ENCODE data around the gene MEGF8.

The MEGF8 gene

DNA sequence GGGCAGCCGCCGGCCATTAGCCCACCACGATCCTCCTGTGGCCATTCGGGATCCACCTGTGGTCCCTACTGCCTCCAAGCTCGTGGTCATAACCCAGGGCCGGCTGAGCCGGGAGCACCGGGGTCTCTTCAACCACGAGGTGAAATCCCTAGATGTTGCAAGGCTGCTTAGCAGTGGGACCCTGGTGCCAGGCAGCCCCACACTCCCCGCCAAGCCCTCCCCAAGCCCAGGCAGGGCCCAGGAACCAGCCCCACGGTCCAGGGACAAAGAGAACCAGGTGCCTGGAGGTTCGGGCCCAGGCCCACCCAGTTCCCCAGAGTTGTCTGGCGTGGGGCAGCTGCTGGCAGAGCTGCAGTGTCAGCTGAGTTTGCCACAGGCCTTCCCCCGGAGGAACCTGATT is 15.7 kb upstream of the MEGF8 start:
- Histone ChIP-seq H4K20me1 (ENCODE audit: low read depth, low read length) (no peaks in the 10 kb centered on the region), H2AFZ (ENCODE audit: low read depth, low read length, severe bottlenecking) (no peak overlapping the region), H3K4me3 (ENCODE audit: insufficient read depth, low read length, poor library complexity, severe bottlenecking) (no peak overlapping the region), H3K36me3 (ENCODE audit: low read length) (no peaks in the 10 kb centered on the region), H3K79me2 (ENCODE audit: insufficient read depth, low read length) (no peaks in the 10 kb centered on the region), H3K9ac (ENCODE audit: low read length) (no peak overlapping the region), H3K9me2 (replicated peaks; ENCODE audit: insufficient read depth, low read length) (no peaks in the 10 kb centered on the region), H3K27me3 (ENCODE audit: low read length) (no peaks in the 10 kb centered on the region), H3K4me2 (ENCODE audit: low read depth, low read length, poor library complexity, severe bottlenecking) (no peak overlapping the region), H3K27ac (ENCODE audit: low read depth, low read length) (no peak overlapping the region), H3F3A (ENCODE audit: insufficient read depth) (no peaks in the 10 kb centered on the region), H3K9me3 (ENCODE audit: insufficient read depth, low read length) (no peaks in the 10 kb centered on the region)
- TF ChIP-seq EZH2phosphoT487 (conservative IDR thresholded peaks at IDR 0.05; ENCODE audit: low read length), result no peak
- TF ChIP-seq, protein P1, sequence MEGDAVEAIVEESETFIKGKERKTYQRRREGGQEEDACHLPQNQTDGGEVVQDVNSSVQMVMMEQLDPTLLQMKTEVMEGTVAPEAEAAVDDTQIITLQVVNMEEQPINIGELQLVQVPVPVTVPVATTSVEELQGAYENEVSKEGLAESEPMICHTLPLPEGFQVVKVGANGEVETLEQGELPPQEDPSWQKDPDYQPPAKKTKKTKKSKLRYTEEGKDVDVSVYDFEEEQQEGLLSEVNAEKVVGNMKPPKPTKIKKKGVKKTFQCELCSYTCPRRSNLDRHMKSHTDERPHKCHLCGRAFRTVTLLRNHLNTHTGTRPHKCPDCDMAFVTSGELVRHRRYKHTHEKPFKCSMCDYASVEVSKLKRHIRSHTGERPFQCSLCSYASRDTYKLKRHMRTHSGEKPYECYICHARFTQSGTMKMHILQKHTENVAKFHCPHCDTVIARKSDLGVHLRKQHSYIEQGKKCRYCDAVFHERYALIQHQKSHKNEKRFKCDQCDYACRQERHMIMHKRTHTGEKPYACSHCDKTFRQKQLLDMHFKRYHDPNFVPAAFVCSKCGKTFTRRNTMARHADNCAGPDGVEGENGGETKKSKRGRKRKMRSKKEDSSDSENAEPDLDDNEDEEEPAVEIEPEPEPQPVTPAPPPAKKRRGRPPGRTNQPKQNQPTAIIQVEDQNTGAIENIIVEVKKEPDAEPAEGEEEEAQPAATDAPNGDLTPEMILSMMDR (IDR thresholded peaks at IDR 0.05; ENCODE audit: insufficient read depth, low read length, poor library complexity, severe bottlenecking), result no peak

GRCh38 chr19:42311657-42312056 is 13.8 kb upstream of the MEGF8 start:
- Histone ChIP-seq H2AFZ (ENCODE audit: low read depth, low read length, severe bottlenecking) (no peak overlapping the region), H3K9me2 (replicated peaks; ENCODE audit: insufficient read depth, low read length) (no peaks in the 10 kb centered on the region)

DNA sequence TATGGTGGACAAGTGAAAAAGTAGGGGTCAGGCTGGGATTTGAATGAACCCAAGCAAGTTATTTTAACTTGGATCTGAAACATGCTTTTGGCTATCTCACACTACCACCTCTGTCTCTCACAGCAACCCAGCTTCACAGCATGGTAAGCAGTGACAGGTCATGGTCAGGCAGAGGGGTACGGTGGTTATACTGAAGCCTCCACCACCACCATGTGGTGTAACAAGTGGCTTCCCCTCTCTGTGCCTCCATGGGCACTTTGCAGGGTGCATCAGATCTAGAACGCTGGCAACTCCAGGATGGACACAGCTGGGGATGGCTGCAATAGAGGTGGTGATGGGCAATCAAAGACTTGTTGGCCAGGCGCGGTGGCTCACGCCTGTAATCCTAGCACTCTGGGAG is 13.1 kb upstream of the MEGF8 start:
- Histone ChIP-seq H3K9me3 (ENCODE audit: insufficient read depth, low read length) (no peaks in the 10 kb centered on the region), H3K79me2 (ENCODE audit: insufficient read depth, low read length) (no peaks in the 10 kb centered on the region), H3F3A (ENCODE audit: insufficient read depth) (no peaks in the 10 kb centered on the region), H2AFZ (ENCODE audit: low read depth, low read length, severe bottlenecking) (no peak overlapping the region), H3K4me3 (ENCODE audit: insufficient read depth, low read length, poor library complexity, severe bottlenecking) (no peak overlapping the region), H3K27me3 (ENCODE audit: low read length) (no peaks in the 10 kb centered on the region), H3K9ac (ENCODE audit: low read length) (no peak overlapping the region), H3K27ac (ENCODE audit: low read depth, low read length) (no peak overlapping the region), H3K36me3 (ENCODE audit: low read length) (no peaks in the 10 kb centered on the region), H3K9me2 (replicated peaks; ENCODE audit: insufficient read depth, low read length) (no peaks in the 10 kb centered on the region), H3K4me2 (ENCODE audit: low read depth, low read length, poor library complexity, severe bottlenecking) (no peak overlapping the region), H4K20me1 (ENCODE audit: low read depth, low read length) (no peaks in the 10 kb centered on the region)
- TF ChIP-seq EZH2phosphoT487 (conservative IDR thresholded peaks at IDR 0.05; ENCODE audit: low read length), result no peak
- TF ChIP-seq, protein P1 (IDR thresholded peaks at IDR 0.05; ENCODE audit: insufficient read depth, low read length, poor library complexity, severe bottlenecking), result no peak

More at GRCh38 chr19:42311657-42312056, 13.8 kb upstream of the MEGF8 start:
- Histone ChIP-seq H3K9me3 (ENCODE audit: insufficient read depth, low read length) (no peaks in the 10 kb centered on the region), H3K4me2 (ENCODE audit: low read depth, low read length, poor library complexity, severe bottlenecking) (no peak overlapping the region), H3F3A (ENCODE audit: insufficient read depth) (no peaks in the 10 kb centered on the region), H4K20me1 (ENCODE audit: low read depth, low read length) (no peaks in the 10 kb centered on the region), H3K79me2 (ENCODE audit: insufficient read depth, low read length) (no peaks in the 10 kb centered on the region), H3K36me3 (ENCODE audit: low read length) (no peaks in the 10 kb centered on the region), H3K27me3 (ENCODE audit: low read length) (no peaks in the 10 kb centered on the region), H3K27ac (ENCODE audit: low read depth, low read length) (no peak overlapping the region), H3K4me3 (ENCODE audit: insufficient read depth, low read length, poor library complexity, severe bottlenecking) (no peak overlapping the region), H3K9ac (ENCODE audit: low read length) (no peak overlapping the region)
- TF ChIP-seq, protein P1 (IDR thresholded peaks at IDR 0.05; ENCODE audit: insufficient read depth, low read length, poor library complexity, severe bottlenecking), result no peak
